HG03066 (cell line): Measurements from ENCODE around the gene PLCD3.

Experiments used
- ATAC-seq: cut with Tn5 transposase; IDR thresholded peaks from one replicate; pipeline ENCODE4 v1.9.1; 2021; ENCODE audit warnings: low read depth; ENCODE audit not compliant: unreplicated experiment

Gene PLCD3

GRCh38 chr17:45118691-45119090 is 13.6 kb downstream of the PLCD3 start:
- no peak for ATAC-seq

GRCh38 chr17:45117848-45118646 is 14.3 kb downstream of the PLCD3 start:
- no peak for ATAC-seq

- ATAC-seq: no peak
Measured at GRCh38 chr17:45117334-45117733, 15.0 kb downstream of the PLCD3 start.

GRCh38 chr17:45116434-45117016 is 15.8 kb downstream of the PLCD3 start:
- ATAC-seq: no peak

GRCh38 chr17:45115871-45116270 is 16.4 kb downstream of the PLCD3 start:
- no peak for ATAC-seq

GRCh38 chr17:45115015-45115625 is 17.2 kb downstream of the PLCD3 start:
- no peak for ATAC-seq

GRCh38 chr17:45114117-45114932 is 18.0 kb downstream of the PLCD3 start:
- ATAC-seq: no peak

GRCh38 chr17:45113424-45113754 is 18.9 kb downstream of the PLCD3 start:
- ATAC-seq: no peak

- ATAC-seq: no peak
Measured at GRCh38 chr17:45112559-45113423, 19.5 kb downstream of the PLCD3 start.

- ATAC-seq: no peak
Measured at GRCh38 chr17:45111850-45112249, 20.5 kb downstream of the PLCD3 start.

- ATAC-seq: no peak
Measured at GRCh38 chr17:45110676-45111611, 21.4 kb downstream of the PLCD3 start.

- no peak for ATAC-seq
Measured at GRCh38 chr17:45108595-45109521, 23.5 kb downstream of the PLCD3 start.

GRCh38 chr17:45108051-45108450 is 24.3 kb downstream of the PLCD3 start:
- ATAC-seq: no peak

- ATAC-seq: no peak
Measured at GRCh38 chr17:45107293-45108010, 24.9 kb downstream of the PLCD3 start.

- no peak for ATAC-seq
Measured at GRCh38 chr17:45106582-45106981, 25.7 kb downstream of the PLCD3 start.

GRCh38 chr17:45106096-45106495 is 26.2 kb downstream of the PLCD3 start:
- no peak for ATAC-seq

GRCh38 chr17:45104907-45105624 is 27.2 kb downstream of the PLCD3 start:
- ATAC-seq: no peak
